Measurements from ENCODE around the gene DCDC2C. TPM values are rescaled to one million over a fixed set of nuclear protein-coding genes. Genes with fewer than 3 reads are reported as not detected.

DCDC2C gene, protein sequence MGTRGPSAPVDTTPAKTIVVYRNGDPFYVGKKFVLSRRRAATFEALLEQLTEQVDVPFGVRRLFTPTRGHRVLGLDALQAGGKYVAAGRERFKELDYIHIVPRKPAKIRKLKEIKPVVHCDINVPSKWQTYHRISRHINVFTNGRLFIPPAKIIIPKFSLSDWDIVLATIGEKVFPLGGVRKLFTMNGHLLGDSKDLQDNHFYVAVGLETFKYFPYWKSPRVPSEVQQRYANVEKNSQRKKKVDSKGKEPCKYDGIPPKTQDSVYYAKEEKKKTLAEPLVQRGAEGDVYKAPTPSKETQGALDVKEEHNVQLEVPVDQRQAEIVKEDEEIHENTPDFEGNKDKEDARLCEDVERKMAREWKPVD
- total RNA-seq (not detected), polyA plus RNA-seq (under 1 TPM in 1 of 3 donors, not detected in 2; 0.13 TPM)
- long read RNA-seq, donor 1: 0 reads
- long read RNA-seq, donor 2: 0 reads

DNA sequence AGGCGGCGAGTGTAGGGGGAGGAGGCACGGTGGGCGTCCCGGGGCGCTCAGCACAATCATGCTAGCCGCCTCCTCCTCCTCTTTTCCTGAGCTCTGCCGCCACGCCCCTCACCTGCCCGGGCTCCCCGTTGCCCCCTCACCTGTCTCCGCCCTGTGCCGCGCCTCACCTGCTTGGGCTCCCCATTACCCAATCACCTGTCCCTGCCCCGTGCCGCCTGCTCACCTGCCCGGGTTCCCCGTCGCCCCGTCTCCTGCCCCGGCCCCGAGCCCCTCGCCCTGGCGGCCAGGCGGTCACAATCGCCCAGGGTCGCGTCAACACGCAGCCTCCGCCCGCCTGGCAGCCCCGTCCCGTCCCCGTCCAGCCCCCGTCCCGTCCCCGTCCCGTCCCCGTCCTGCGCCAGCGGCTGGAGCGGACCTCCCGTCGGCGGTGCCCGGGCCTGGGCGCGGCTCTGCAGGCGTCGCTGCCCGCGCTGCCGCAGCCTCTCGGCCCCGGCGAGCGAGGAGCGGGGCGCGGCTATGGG is at the start of gene DCDC2C:
TSS of gene DCDC2C (plus strand) at position 340 of the 521 bp plus-strand sequence. CDS start at position 517, 177 bp downstream.
- Histone ChIP-seq H3K9me3 (no peaks in the 10 kb centered on the region), H3K4me1 (no peaks in the 10 kb centered on the region), H3K27me3 (ENCODE audit: insufficient read depth in 3 of 3, low read length in 2 of 3) (peaks cover 0 to 42% (median 10%) of the 10 kb centered on the region in 3 donors), H3K27ac (no peak within 1 kb of the TSS), H3K4me3 (no peak within 1 kb of the TSS), H3K36me3 (ENCODE audit: insufficient read depth in 1 of 2, low read depth in 1 of 2) (no peaks in the 10 kb centered on the region)
- DNase-seq: no peak
- no peak for ATAC-seq
- WGBS, 3 donors: 5 to 13% (median 10%) methylated on average over 35 to 60 of the region's 60 CpGs
- TF ChIP-seq, protein P1, sequence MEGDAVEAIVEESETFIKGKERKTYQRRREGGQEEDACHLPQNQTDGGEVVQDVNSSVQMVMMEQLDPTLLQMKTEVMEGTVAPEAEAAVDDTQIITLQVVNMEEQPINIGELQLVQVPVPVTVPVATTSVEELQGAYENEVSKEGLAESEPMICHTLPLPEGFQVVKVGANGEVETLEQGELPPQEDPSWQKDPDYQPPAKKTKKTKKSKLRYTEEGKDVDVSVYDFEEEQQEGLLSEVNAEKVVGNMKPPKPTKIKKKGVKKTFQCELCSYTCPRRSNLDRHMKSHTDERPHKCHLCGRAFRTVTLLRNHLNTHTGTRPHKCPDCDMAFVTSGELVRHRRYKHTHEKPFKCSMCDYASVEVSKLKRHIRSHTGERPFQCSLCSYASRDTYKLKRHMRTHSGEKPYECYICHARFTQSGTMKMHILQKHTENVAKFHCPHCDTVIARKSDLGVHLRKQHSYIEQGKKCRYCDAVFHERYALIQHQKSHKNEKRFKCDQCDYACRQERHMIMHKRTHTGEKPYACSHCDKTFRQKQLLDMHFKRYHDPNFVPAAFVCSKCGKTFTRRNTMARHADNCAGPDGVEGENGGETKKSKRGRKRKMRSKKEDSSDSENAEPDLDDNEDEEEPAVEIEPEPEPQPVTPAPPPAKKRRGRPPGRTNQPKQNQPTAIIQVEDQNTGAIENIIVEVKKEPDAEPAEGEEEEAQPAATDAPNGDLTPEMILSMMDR (IDR thresholded peaks at IDR 0.05): no peak
- intact Hi-C loops (cut with DNase I): no loop called here

DNA sequence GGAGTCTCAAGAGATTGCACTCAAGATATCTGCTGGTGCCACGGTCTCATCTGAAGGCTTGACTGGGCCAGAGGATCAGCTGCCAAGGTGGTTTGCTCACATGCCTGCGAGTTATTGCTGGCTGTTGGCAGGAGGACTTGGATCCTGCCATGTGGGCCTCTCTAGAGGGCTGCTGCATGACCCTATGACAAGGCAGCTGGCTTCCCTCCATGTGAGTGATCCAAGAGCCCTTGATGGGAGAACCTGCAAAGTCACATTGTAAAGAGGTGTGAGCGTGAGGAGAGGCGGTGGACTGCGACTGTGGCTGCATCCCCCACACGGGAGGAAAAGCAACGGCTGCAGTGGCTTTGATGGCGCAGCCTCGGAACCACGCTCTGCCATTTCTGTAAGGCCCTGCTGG is 49.4 kb upstream of the DCDC2C start:
- Histone ChIP-seq H3K36me3 (ENCODE audit: insufficient read depth in 1 of 2, low read depth in 1 of 2) (no peaks in the 10 kb centered on the region), H3K27me3 (ENCODE audit: insufficient read depth in 3 of 3, low read length in 2 of 3) (peaks cover 0 to 20% (median 0%) of the 10 kb centered on the region in 3 donors), H3K4me1 (no peaks in the 10 kb centered on the region), H3K27ac (no peak overlapping the region), H3K4me3 (no peak overlapping the region), H3K9me3 (no peaks in the 10 kb centered on the region)
- ATAC-seq (no peak), DNase-seq (no peak)
- intact Hi-C loops (cut with DNase I): loop anchor here (5.0 kb wide), 2 partner anchors 77 to 232 kb away; partner anchors contain the start of gene RPS7 (in 1 of the 2)
- TF ChIP-seq, protein P1 (IDR thresholded peaks at IDR 0.05): no peak
- WGBS, 3 donors: 84 to 89% (median 88%) methylated on average over 10 of the region's 10 CpGs

DNA sequence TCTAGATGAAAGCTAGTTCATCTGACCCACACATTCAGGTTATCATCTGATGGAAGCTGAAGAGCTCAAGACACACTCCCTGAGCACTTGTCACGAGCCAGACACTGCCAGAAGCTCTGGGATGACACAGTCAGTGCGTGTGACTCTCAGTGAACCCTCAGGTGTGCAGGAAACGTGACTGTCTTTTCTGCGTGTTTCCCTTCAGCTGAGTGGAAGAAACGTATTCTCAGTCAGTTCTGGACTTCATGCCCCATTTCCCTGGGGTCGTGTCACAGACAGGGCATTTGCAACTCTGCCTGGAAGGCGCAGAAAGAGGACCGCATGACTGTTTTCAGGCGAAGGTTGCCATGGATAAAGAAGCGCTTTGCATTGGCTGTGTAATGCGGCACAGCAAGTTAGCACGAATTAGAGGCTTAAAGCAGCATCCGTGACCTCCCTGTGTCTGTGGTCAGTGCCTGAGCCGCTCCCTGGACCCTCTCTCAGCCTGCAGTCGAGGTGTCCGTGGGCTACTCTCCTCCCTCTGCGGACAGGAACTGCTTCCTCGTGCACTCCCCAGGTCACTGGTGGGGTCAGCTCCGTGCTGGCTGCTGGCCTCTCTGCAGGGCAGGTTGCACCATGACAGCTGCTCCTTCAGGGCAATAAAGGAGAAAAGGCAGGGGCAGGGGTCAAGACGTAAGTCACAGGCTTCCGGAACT is 48.7 kb upstream of the DCDC2C start:
- TF ChIP-seq, protein P1 (IDR thresholded peaks at IDR 0.05): no peak
- no peak overlapping the region for H3K27ac ChIP-seq
- H3K4me1 ChIP-seq: no peaks in the 10 kb centered on the region
- no peaks in the 10 kb centered on the region for H3K36me3 ChIP-seq (ENCODE audit: insufficient read depth in 1 of 2, low read depth in 1 of 2)
- DNase-seq (no peak), ATAC-seq (no peak)
- intact Hi-C loops (cut with DNase I): loop anchor here (5.0 kb wide), 2 partner anchors 77 to 232 kb away; partner anchors contain the start of gene RPS7 (in 1 of the 2)
- H3K9me3 ChIP-seq: no peaks in the 10 kb centered on the region
- H3K4me3 ChIP-seq: no peak overlapping the region
- peaks cover 0 to 20% (median 0%) of the 10 kb centered on the region in 3 donors for H3K27me3 ChIP-seq (ENCODE audit: insufficient read depth in 3 of 3, low read length in 2 of 3)
- WGBS, 3 donors: 68 to 81% (median 76%) methylated on average over 21 of the region's 21 CpGs

DNA sequence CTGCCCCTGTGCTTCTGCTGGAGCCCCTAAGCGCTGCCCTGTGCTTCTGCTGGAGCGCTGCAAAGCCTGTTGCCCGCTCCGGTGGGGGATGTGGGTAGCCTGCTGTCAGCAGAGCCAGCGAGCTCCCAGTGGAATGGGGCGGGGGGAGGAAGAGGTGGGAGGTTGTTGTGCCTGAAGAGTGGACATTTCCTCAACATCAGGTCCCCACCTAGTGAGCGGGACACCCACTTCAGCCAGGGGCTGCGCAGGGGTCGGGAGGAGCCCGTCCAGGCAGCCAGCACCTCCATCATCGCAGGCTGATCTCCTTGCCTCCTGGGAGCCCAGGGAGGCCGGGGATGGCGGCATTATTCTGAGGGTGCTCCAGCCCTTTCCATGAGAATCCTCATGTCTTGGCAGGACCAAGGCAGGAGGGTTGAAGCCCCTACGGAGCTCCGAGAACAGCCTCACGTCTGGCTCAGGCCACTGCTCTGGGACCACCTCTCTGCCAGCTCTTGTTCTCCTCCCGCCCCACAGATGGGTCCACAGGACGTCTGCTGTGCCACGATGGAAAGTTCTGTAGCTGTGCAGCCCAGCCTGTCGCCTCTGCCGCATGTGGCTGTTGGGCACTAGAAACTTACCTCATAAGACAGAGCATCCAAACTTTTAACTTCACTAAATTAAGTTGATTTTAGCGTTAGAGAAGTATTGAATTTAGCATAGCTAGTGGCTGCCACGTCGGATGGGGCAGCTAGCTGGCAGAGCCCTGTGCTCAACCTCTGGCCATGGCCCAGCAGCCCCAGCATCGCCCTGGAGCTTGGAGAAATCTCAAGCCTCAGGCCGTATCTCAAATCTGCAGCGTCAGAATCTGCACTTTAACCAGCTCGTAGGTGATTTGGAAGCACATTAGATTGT is 47.3 kb upstream of the DCDC2C start:
- Histone ChIP-seq H3K9me3 (no peaks in the 10 kb centered on the region), H3K4me1 (no peaks in the 10 kb centered on the region), H3K27me3 (ENCODE audit: insufficient read depth in 3 of 3, low read length in 2 of 3) (peaks cover 0 to 17% (median 0%) of the 10 kb centered on the region in 3 donors), H3K4me3 (no peak overlapping the region), H3K36me3 (ENCODE audit: insufficient read depth in 1 of 2, low read depth in 1 of 2) (no peaks in the 10 kb centered on the region), H3K27ac (no peak overlapping the region)
- TF ChIP-seq, protein P1 (IDR thresholded peaks at IDR 0.05): no peak
- 72% methylated on average over 28 of the region's 28 CpGs for WGBS, 3 donors
- intact Hi-C loops (cut with DNase I): no loop called here
- DNase-seq: no peak
- no peak for ATAC-seq

Measured in psoas muscle (tissue), 8 donors.